ENCODE measurements around the gene CCDC85A.

- TF ChIP-seq POLR2A (IDR thresholded peaks at IDR 0.05) (no peak), CTCF (IDR thresholded peaks at IDR 0.05 in 8 of 11, conservative IDR thresholded peaks at IDR 0.05 in 3 of 11) (no peak), POLR2AphosphoS5 (IDR thresholded peaks at IDR 0.05) (no peak)
These were observed 24.0 kb downstream of the CCDC85A start for GRCh38 chr2:56207760-56208159.

Data from spleen (tissue), 7 donors.